T-helper 1 cell treated with Interleukin-12 subunit alpha and Interleukin-12 subunit beta and Interleukin-4 antibody, amounts not matched to agents 30 μg/mL and 1 μg/mL, for 36 hours (primary cell): Measurements from ENCODE around the gene NOXA1.

Source experiments
- H3K27ac Mint-ChIP-seq: one replicate; pipeline ENCODE4 v1.8.0; 2021; ENCODE audit warnings: mild to moderate bottlenecking, mixed read lengths
- H3K27me3 Mint-ChIP-seq: one replicate; pipeline ENCODE4 v1.8.0; 2021; ENCODE audit warnings: low read depth, mixed read lengths
- H3K36me3 Mint-ChIP-seq: one replicate; pipeline ENCODE4 v1.8.0; 2021; ENCODE audit warnings: low read depth, mixed read lengths
- H3K4me1 Mint-ChIP-seq: one replicate; pipeline ENCODE4 v1.8.0; 2021; ENCODE audit warnings: low read depth, mixed read lengths
- H3K4me3 Mint-ChIP-seq: one replicate; pipeline ENCODE4 v1.8.0; 2021; ENCODE audit warnings: mild to moderate bottlenecking, moderate library complexity, mixed read lengths
- H3K9me3 Mint-ChIP-seq: one replicate; pipeline ENCODE4 v1.8.0; 2021; ENCODE audit warnings: mixed read lengths

NOXA1 gene

DNA sequence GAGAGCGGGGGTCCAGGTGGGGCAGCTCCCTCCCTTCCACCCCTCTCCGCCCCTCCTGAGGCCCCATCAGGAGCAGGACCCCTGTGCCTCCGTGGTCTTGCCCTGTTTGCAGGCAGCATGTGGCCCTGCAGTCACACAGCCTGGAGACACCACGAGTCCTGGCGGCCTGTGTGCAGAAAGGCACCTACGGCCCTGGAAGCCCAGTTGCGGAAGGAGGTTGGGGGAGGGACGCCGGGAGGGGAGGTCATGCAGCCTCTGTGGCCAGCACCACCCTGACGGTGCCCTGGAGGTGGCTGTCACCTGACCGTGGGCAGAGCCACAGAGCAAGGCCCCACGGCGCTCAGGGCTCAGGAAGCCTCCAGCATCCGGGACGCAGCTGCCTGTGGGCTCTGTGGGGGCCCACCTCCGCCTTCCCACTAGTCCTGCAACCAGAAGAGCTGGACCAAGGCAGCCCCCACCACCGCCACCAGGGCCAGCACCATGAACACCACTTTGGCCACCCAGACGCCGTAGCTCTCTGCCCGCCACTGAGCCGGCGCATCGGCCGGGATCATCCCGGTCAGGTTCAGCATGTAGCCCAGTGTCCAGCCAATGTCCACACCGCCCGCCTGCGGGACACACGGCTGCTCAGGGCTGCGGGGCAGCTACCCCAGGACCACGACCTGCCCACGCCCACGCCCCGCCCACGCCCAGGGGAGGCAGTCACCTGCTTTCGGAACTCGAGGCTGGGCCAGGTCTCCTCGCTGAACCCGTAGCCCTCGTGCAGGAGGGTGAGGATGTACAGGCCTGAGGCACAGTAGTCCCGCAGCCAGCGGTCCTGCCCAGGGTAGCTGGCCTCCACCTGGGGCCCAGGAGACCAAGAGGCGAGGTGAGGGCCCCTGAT lies 11.5 kb downstream of the NOXA1 start:
- H3K27ac Mint-ChIP-seq: no peak overlapping the region
- H3K4me3 Mint-ChIP-seq: no peak overlapping the region
- no peaks in the 10 kb centered on the region for H3K36me3 Mint-ChIP-seq
- H3K27me3 Mint-ChIP-seq: no peaks in the 10 kb centered on the region
- no peaks in the 10 kb centered on the region for H3K4me1 Mint-ChIP-seq
- H3K9me3 Mint-ChIP-seq: no peaks in the 10 kb centered on the region

GRCh38 chr9:137435381-137435891 lies 12.2 kb downstream of the NOXA1 start:
- no peak overlapping the region for H3K4me3 Mint-ChIP-seq
- no peaks in the 10 kb centered on the region for H3K36me3 Mint-ChIP-seq
- H3K9me3 Mint-ChIP-seq: no peaks in the 10 kb centered on the region

GRCh38 chr9:137435980-137436760 lies 13.0 kb downstream of the NOXA1 start:
- Mint-ChIP-seq H3K27me3 (no peaks in the 10 kb centered on the region), H3K4me1 (no peaks in the 10 kb centered on the region), H3K9me3 (no peaks in the 10 kb centered on the region), H3K36me3 (no peaks in the 10 kb centered on the region), H3K4me3 (no peak overlapping the region), H3K27ac (no peak overlapping the region)

More at GRCh38 chr9:137435381-137435891, 12.2 kb downstream of the NOXA1 start:
- Mint-ChIP-seq H3K27ac (no peak overlapping the region), H3K27me3 (no peaks in the 10 kb centered on the region), H3K4me1 (no peaks in the 10 kb centered on the region)

DNA sequence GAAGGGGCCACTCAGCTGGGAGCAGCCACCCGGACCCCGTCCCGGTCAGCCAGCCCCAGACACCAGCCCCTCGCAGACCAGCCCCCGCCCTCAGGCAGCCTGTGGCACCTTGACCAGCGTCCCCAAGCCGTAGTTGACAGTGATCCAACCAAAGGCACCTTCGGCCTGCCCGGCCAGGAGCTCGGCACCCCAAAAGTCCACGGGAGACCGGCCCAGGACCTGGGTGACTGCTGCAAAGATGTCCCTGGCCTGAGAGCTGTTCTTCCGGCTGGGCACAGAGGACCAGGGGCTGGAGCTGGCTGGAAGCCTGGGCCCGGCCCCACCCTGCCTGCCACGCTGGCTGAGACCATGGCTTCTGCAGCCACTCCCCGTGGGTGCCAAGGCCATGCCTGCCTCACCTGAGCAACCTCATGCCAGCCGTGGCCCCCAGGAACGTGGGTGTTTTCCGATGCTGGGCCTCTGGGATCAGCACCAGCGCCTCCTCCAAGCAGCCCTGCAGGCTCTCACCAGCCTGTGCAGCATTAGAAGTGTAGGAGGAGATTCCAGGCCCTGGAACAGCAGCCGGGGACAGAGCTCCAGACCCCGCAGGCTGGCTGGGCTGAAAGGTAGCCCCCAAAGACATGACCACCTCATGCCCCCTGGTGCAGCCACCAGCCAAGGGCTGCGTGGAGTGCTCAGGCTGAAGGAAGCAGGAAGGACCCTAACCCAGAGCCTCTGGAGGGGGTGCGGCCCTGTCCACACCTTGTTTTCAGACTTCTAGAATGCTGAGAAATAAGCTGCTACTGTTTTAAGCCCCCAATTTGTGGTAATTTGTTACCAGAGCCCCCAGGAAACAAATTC lies 13.8 kb downstream of the NOXA1 start:
- Mint-ChIP-seq H3K4me1 (peaks cover 2% of the 10 kb centered on the region), H3K4me3 (no peak overlapping the region), H3K9me3 (no peaks in the 10 kb centered on the region), H3K36me3 (no peaks in the 10 kb centered on the region), H3K27me3 (peaks cover 3% of the 10 kb centered on the region), H3K27ac (no peak overlapping the region)

DNA sequence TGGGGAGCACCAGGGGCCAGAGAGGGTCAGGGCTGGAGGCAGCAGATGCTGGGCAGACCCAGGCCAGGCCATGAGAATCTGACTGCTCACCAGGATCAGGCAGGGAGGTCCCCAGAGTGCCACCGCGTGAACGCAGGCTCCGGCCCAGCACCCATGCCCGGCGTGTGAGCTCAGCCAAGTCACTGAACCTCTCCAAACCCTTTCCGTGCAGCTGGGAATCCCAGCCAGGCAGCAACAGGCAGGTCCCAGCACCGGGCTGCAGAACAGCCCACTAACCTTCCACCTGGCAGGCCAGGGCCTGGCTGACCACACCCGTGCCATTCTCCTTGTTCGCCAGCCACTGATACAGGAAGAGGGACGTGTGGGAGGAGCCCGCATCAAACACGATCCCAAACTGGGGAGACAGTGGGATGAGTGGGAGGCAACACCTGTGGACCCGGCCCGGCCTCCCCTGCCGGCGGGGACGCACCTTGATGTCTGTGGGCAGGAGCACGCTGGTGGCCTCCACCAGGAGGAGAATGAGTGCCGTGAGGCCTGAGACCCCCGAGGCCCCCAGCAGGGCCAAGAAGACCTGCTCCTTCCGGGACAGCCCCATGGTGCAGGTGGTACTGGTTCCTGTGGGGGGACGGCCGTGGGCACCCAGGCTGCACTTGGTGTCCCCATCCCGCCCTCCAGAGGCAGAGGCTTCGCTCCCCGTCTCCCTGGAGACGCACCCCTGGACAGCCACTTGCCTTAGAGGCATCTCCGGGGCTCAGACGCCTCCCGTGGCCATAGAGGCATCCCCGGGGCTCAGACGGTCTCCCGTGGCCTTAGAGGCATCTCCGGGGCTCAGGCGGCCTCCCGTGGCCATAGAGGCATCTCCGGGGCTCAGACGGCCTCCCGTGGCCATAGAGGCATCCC lies 14.7 kb downstream of the NOXA1 start:
- H3K36me3 Mint-ChIP-seq: no peaks in the 10 kb centered on the region
- H3K9me3 Mint-ChIP-seq: no peaks in the 10 kb centered on the region
- H3K4me3 Mint-ChIP-seq: no peak overlapping the region
- peaks cover 7% of the 10 kb centered on the region for H3K27me3 Mint-ChIP-seq
- peaks cover 3% of the 10 kb centered on the region for H3K4me1 Mint-ChIP-seq
- H3K27ac Mint-ChIP-seq: no peak overlapping the region

GRCh38 chr9:137438591-137439157 lies 15.5 kb downstream of the NOXA1 start:
- Mint-ChIP-seq H3K4me3 (no peak overlapping the region), H3K36me3 (no peaks in the 10 kb centered on the region), H3K4me1 (peaks cover 3% of the 10 kb centered on the region), H3K9me3 (no peaks in the 10 kb centered on the region), H3K27me3 (peaks cover 10% of the 10 kb centered on the region), H3K27ac (no peak overlapping the region)

GRCh38 chr9:137439158-137439714 lies 16.0 kb downstream of the NOXA1 start:
- H3K9me3 Mint-ChIP-seq: no peaks in the 10 kb centered on the region
- H3K36me3 Mint-ChIP-seq: no peaks in the 10 kb centered on the region
- no peak overlapping the region for H3K4me3 Mint-ChIP-seq
- peaks cover 3% of the 10 kb centered on the region for H3K4me1 Mint-ChIP-seq
- no peak overlapping the region for H3K27ac Mint-ChIP-seq
- peaks cover 11% of the 10 kb centered on the region for H3K27me3 Mint-ChIP-seq

GRCh38 chr9:137441289-137441934 lies 18.2 kb downstream of the NOXA1 start, which contains the start of gene ENTPD8:
ENTPD8 (minus strand) TSS chr9:137441357; CDS start chr9:137438285, 3,072 bp downstream.
- Mint-ChIP-seq H3K4me3 (peak within 1 kb of the TSS; percentile 79), H3K27ac (peak within 1 kb of the TSS; percentile 4), H3K36me3 (no peaks in the 10 kb centered on the region), H3K27me3 (peaks cover 14% of the 10 kb centered on the region), H3K4me1 (peaks cover 6% of the 10 kb centered on the region), H3K9me3 (no peaks in the 10 kb centered on the region)

GRCh38 chr9:137441935-137442321 lies 18.7 kb downstream of the NOXA1 start:
- Mint-ChIP-seq H3K36me3 (no peaks in the 10 kb centered on the region), H3K4me3 (peak overlapping the region; percentile 79), H3K27ac (peak overlapping the region; percentile 4)

GRCh38 chr9:137444106-137444790 lies 21.1 kb downstream of the NOXA1 start:
- peaks cover 6% of the 10 kb centered on the region for H3K4me1 Mint-ChIP-seq
- no peak overlapping the region for H3K4me3 Mint-ChIP-seq
- H3K9me3 Mint-ChIP-seq: no peaks in the 10 kb centered on the region
- H3K36me3 Mint-ChIP-seq: no peaks in the 10 kb centered on the region
- peaks cover 14% of the 10 kb centered on the region for H3K27me3 Mint-ChIP-seq
- no peak overlapping the region for H3K27ac Mint-ChIP-seq

More at GRCh38 chr9:137441935-137442321, 18.7 kb downstream of the NOXA1 start:
- H3K4me1 Mint-ChIP-seq: peaks cover 6% of the 10 kb centered on the region
- peaks cover 14% of the 10 kb centered on the region for H3K27me3 Mint-ChIP-seq
- H3K9me3 Mint-ChIP-seq: no peaks in the 10 kb centered on the region

- Mint-ChIP-seq H3K27me3 (peaks cover 14% of the 10 kb centered on the region), H3K27ac (no peak overlapping the region), H3K4me1 (peaks cover 8% of the 10 kb centered on the region), H3K4me3 (no peak overlapping the region), H3K9me3 (no peaks in the 10 kb centered on the region), H3K36me3 (peaks cover 2% of the 10 kb centered on the region)
Observed at GRCh38 chr9:137445275-137445807, 22.1 kb downstream of the NOXA1 start.

GRCh38 chr9:137445930-137446431 lies 22.8 kb downstream of the NOXA1 start:
- Mint-ChIP-seq H3K27me3 (peaks cover 14% of the 10 kb centered on the region), H3K9me3 (no peaks in the 10 kb centered on the region), H3K4me3 (no peak overlapping the region), H3K27ac (no peak overlapping the region), H3K4me1 (peaks cover 8% of the 10 kb centered on the region), H3K36me3 (peaks cover 2% of the 10 kb centered on the region)
